Glutamatergic neuron (in vitro differentiated cells): ENCODE results near the gene RAVER2. TPM values are rescaled to one million over a fixed set of nuclear protein-coding genes. Genes with fewer than 3 reads are reported as not detected.

Source experiments
- DNase-seq: peaks from one replicate; pipeline ENCODE4 v3.0.0; 2022
- H3K27ac Mint-ChIP-seq: one replicate; pipeline ENCODE4 v1.8.0; 2020; ENCODE audit warnings: mild to moderate bottlenecking, mixed read lengths, inconsistent platforms; ENCODE audit not compliant: unreplicated experiment
- H3K27me3 Mint-ChIP-seq: one replicate; pipeline ENCODE4 v1.8.0; 2020; ENCODE audit warnings: mild to moderate bottlenecking, moderate library complexity, mixed read lengths, inconsistent platforms; ENCODE audit not compliant: unreplicated experiment
- H3K36me3 Mint-ChIP-seq: one replicate; pipeline ENCODE4 v1.8.0; 2020; ENCODE audit warnings: mild to moderate bottlenecking, mixed read lengths, inconsistent platforms; ENCODE audit not compliant: unreplicated experiment
- H3K4me1 Mint-ChIP-seq: one replicate; pipeline ENCODE4 v1.8.0; 2020; ENCODE audit warnings: mild to moderate bottlenecking, low read depth, mixed read lengths, inconsistent platforms; ENCODE audit not compliant: unreplicated experiment
- H3K4me3 Mint-ChIP-seq: one replicate; pipeline ENCODE4 v1.8.0; 2020; ENCODE audit warnings: mild to moderate bottlenecking, mixed read lengths, inconsistent platforms; ENCODE audit not compliant: unreplicated experiment
- H3K9me3 Mint-ChIP-seq: one replicate; pipeline ENCODE4 v1.8.0; 2020; ENCODE audit warnings: mild to moderate bottlenecking, moderate library complexity, mixed read lengths, inconsistent platforms; ENCODE audit not compliant: unreplicated experiment
- total RNA-seq: library from RNA; stranded (reverse); fragmentation: NEBNext Ultra II Directional; extraction: Animal tissue kit (Norgen Biotek cat#: 25700); gene quantifications from one replicate; pipeline ENCODE4 v1.2.1, GENCODE V29; 2021; ENCODE audit not compliant: unreplicated experiment
- TF ChIP-seq, protein P1 (sequence below): fragments of 200-600 bp; sonication (generic); IDR thresholded peaks from one replicate; pipeline ENCODE4 v1.5.0; 2021; ENCODE audit not compliant: partially characterized antibody, unreplicated experiment

Gene RAVER2
- total RNA-seq, 1 donor from 2014 or later: 4.4 TPM

DNA sequence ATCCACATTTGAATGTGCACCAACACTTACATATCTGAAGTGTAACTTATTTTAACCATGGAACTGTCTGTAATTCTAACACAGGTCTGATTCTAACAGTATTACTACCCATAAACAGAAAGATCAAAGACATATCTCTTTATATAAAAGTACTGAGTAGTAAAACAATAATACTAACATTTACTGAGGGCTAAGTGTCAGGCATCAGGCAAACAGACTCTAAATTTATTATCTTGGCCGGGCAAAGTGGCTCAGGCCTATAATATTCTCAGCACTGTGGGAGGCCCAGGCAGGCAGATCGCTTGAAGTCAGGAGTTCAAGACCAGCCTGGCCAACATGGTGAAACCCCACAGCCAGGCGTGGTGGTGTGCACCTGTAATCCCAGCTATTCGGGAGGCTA, 135.6 kb downstream of the RAVER2 start:
- Mint-ChIP-seq H3K4me3 (no peak overlapping the region), H3K4me1 (peaks cover 10% of the 10 kb centered on the region), H3K27me3 (no peaks in the 10 kb centered on the region), H3K9me3 (no peaks in the 10 kb centered on the region), H3K27ac (no peak overlapping the region), H3K36me3 (no peaks in the 10 kb centered on the region)
- no peak for DNase-seq
- TF ChIP-seq, protein P1, sequence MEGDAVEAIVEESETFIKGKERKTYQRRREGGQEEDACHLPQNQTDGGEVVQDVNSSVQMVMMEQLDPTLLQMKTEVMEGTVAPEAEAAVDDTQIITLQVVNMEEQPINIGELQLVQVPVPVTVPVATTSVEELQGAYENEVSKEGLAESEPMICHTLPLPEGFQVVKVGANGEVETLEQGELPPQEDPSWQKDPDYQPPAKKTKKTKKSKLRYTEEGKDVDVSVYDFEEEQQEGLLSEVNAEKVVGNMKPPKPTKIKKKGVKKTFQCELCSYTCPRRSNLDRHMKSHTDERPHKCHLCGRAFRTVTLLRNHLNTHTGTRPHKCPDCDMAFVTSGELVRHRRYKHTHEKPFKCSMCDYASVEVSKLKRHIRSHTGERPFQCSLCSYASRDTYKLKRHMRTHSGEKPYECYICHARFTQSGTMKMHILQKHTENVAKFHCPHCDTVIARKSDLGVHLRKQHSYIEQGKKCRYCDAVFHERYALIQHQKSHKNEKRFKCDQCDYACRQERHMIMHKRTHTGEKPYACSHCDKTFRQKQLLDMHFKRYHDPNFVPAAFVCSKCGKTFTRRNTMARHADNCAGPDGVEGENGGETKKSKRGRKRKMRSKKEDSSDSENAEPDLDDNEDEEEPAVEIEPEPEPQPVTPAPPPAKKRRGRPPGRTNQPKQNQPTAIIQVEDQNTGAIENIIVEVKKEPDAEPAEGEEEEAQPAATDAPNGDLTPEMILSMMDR: no peak

DNA sequence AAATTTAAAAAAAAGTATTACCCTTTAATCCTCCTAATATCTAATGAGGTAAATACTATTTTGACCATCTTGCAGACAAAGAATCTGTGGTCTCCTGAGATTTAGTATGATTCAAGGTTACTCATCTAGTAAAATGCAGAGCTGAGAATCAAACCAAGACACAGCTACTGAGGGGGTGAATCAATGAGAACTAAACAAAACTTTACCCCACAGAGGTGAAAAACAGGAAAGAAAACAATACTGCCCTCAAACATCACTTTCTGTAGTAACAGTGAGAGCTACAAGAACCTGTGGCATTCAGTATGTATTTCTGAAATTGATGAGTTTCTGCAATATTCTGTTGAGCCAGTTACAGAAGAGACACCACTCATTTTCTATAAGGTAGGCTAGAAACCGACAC, 136.4 kb downstream of the RAVER2 start:
- Mint-ChIP-seq H3K4me3 (no peak overlapping the region), H3K27ac (no peak overlapping the region), H3K9me3 (no peaks in the 10 kb centered on the region), H3K27me3 (no peaks in the 10 kb centered on the region), H3K4me1 (peaks cover 8% of the 10 kb centered on the region), H3K36me3 (no peaks in the 10 kb centered on the region)
- TF ChIP-seq, protein P1: no peak
- no peak for DNase-seq

Other genes with a start within 250 kb of the RAVER2 start
- gene JAK1, start 221.5 kb downstream of the RAVER2 start, total RNA-seq: 16.9 TPM